Astrocyte (in vitro differentiated cells and primary cell): Measurements from ENCODE around the gene TTC23.

Experiments used
- CTCF ChIP-seq: IDR thresholded peaks from 2 replicates; pipeline ENCODE4 v1.5.1; 2011; ENCODE audit warnings: low read depth, mild to moderate bottlenecking, inconsistent platforms, low read length, moderate library complexity; ENCODE audit not compliant: insufficient read depth
- EZH2 ChIP-seq: IDR thresholded peaks from 2 replicates; pipeline ENCODE4 v1.6.1; 2012; ENCODE audit warnings: mild to moderate bottlenecking, low read length, inconsistent platforms; ENCODE audit not compliant: insufficient read depth

GRCh38 chr15:99257107-99257750 is 7.8 kb upstream of the TTC23 start:
- TF ChIP-seq CTCF (no peak), EZH2 (no peak)
